ENCODE measurements around the gene C1S.

- TF ChIP-seq POLR2A (IDR thresholded peaks at IDR 0.05), result no peak
- no peak for TF ChIP-seq CTCF (IDR thresholded peaks at IDR 0.05)
Observed at GRCh38 chr12:7093892-7094291, 33.4 kb downstream of the C1S start.

Data from adrenal gland (tissue), 5 donors.